ENCODE data around the gene NIBAN1.

DNA sequence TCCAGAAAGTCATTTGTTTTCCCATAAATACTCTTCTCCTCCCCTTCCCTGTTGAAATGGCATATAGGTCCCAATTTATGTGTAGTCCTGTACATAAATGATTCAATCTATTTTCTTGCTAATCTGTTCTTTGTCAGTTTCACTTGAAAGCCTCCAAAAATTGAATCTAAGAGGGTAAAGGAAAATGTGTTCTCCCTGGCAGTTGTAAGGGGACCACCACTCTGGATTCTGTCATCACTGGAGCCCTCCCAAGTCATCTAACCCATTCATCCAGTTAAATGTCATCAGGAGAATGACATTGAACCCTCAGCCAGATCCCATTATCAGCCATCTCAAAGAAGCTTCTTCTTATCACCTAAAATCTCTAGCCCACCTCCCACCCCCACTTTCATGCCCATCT is 36.1 kb upstream of the NIBAN1 start:
- no peak for TF ChIP-seq YY1 (IDR thresholded peaks at IDR 0.05; ENCODE audit: low read depth)
- no peak for TF ChIP-seq TEAD4 (IDR thresholded peaks at IDR 0.05)
- TF ChIP-seq EGR1 (IDR thresholded peaks at IDR 0.05), result no peak
- no peak for TF ChIP-seq EP300 (IDR thresholded peaks at IDR 0.05; ENCODE audit: borderline replicate concordance)
- TF ChIP-seq TAF1 (IDR thresholded peaks at IDR 0.05; ENCODE audit: low read depth), result no peak
- no peak for TF ChIP-seq CREB1 (IDR thresholded peaks at IDR 0.05; ENCODE audit: low read depth)
- no peak for TF ChIP-seq RAD21 (IDR thresholded peaks at IDR 0.05; ENCODE audit: low read depth)
- TF ChIP-seq, protein P1, sequence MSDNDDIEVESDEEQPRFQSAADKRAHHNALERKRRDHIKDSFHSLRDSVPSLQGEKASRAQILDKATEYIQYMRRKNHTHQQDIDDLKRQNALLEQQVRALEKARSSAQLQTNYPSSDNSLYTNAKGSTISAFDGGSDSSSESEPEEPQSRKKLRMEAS (IDR thresholded peaks at IDR 0.05), result no peak

Data from Ishikawa (cell line).